Lung (tissue), 12 donors: ENCODE results near the gene DLG3. TPM values are rescaled to one million over a fixed set of nuclear protein-coding genes. Genes with fewer than 3 reads are reported as not detected.

ENCODE experiments used
- ATAC-seq: fragments of 200-7000 bp; cut with Tn5 transposase; one replicate; pipeline ENCODE4 v1.9.1; 2020; ENCODE audit warnings: moderate number of reproducible peaks; ENCODE audit not compliant: insufficient read depth, low FRiP score
- DNase-seq, 3 donors: peaks; one replicate each; pipeline ENCODE4 v3.0.0-alpha.2; 2013 to 2017
- H3K27ac ChIP-seq, 2 donors: one replicate each; pipeline ENCODE4 v1.5.1; 2013; ENCODE audit warnings: mild to moderate bottlenecking in 2 of 2, moderate library complexity in 2 of 2, control low read depth in 1 of 2, inconsistent platforms in 1 of 2, low read depth in 1 of 2, low read length in 1 of 2
- H3K27me3 ChIP-seq, 3 donors: one replicate each; pipeline ENCODE4 v1.5.1; 2013; ENCODE audit warnings: low read length in 2 of 3; ENCODE audit not compliant: control insufficient read depth in 3 of 3, insufficient read depth in 3 of 3
- H3K36me3 ChIP-seq, 4 donors: one replicate each; pipeline ENCODE4 v1.5.1; 2013; ENCODE audit warnings: low read length in 4 of 4, mild to moderate bottlenecking in 1 of 4, moderate library complexity in 1 of 4; ENCODE audit not compliant: control insufficient read depth in 4 of 4, insufficient read depth in 4 of 4
- H3K4me1 ChIP-seq, 5 donors: one replicate each; pipeline ENCODE4 v1.5.1; 2013; ENCODE audit warnings: low read length in 5 of 5, mild to moderate bottlenecking in 2 of 5, moderate library complexity in 1 of 5; ENCODE audit not compliant: control insufficient read depth in 5 of 5, insufficient read depth in 5 of 5
- H3K4me3 ChIP-seq: one replicate; pipeline ENCODE4 v1.5.1; 2013; ENCODE audit warnings: mild to moderate bottlenecking, control low read depth, moderate library complexity
- H3K9ac ChIP-seq, 2 donors: one replicate each; pipeline ENCODE4 v1.5.1; 2013; ENCODE audit warnings: low read length in 2 of 2, control low read depth in 1 of 2; ENCODE audit not compliant: insufficient read depth in 1 of 2
- H3K9me3 ChIP-seq, 4 donors: one replicate each; pipeline ENCODE4 v1.5.1; 2013; ENCODE audit warnings: low read length in 3 of 4, mild to moderate bottlenecking in 1 of 4, moderate library complexity in 1 of 4; ENCODE audit not compliant: control insufficient read depth in 4 of 4, insufficient read depth in 3 of 4
- WGBS, 2 donors: extraction: QIAGEN DNeasy Blood & Tissue Kit; methylation state at CpG; one replicate each; pipeline ENCODE4 v1.1.7; 2013; 5-methylcytosine and 5-hydroxymethylcytosine counted together
- polyA plus RNA-seq, 2 donors: library from polyadenylated mRNA; stranded (reverse); fragments of 200-250 nt; gene quantifications; one replicate each; pipeline ENCODE4 v1.2.1, GENCODE V29; 2013
- total RNA-seq, 2 donors: library from RNA; depleted of rRNA in 1 of 2; stranded (reverse); fragments of >200 nt in 1 of 2; gene quantifications; one replicate each; pipeline ENCODE4 v1.2.1, GENCODE V29; 2014 to 2021
- TF ChIP-seq, protein P1 (sequence below): IDR thresholded peaks from 2 replicates; pipeline ENCODE4 v1.5.1; 2012; ENCODE audit warnings: mild to moderate bottlenecking; ENCODE audit errors: control extremely low read depth, extremely low read depth
- donor health status: control.
- donor health status: control.
- donor health status: Bipolar disorder and iron deficiency.
- donor health status: healthy.
- donor health status: DM: yes; HTN: yes; CAD: no.

DLG3 gene
- total and polyA plus RNA-seq, 4 donors: 9.3 to 31.5 (median 18.6) TPM

DNA sequence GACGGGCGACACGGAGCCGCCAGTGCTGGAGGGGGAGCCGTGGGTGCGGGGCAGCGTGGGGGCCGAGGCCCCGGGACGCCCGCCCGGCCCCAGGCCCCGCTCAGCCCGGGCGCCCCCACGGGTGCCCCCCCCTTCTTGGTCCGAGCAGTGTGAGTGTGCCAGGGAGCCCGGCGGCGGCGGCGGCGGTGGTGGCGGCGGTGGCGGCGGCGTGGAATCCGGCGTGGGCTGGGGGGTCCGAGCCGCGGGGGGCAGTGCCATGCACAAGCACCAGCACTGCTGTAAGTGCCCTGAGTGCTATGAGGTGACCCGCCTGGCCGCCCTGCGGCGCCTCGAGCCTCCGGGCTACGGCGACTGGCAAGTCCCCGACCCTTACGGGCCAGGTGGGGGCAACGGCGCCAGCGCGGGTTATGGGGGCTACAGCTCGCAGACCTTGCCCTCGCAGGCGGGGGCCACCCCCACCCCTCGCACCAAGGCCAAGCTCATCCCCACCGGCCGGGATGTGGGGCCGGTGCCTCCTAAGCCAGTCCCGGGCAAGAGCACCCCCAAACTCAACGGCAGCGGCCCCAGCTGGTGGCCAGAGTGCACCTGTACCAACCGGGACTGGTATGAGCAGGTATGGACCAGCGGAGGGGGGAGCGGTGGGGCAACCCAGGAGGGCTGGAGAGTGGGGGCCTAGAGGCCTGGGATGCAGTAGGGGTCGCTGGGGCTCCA, 466 bp downstream of the DLG3 start:
- DNase-seq: no peak
- H3K4me3 ChIP-seq: no peak overlapping the region
- no peak for ATAC-seq
- TF ChIP-seq, protein P1, sequence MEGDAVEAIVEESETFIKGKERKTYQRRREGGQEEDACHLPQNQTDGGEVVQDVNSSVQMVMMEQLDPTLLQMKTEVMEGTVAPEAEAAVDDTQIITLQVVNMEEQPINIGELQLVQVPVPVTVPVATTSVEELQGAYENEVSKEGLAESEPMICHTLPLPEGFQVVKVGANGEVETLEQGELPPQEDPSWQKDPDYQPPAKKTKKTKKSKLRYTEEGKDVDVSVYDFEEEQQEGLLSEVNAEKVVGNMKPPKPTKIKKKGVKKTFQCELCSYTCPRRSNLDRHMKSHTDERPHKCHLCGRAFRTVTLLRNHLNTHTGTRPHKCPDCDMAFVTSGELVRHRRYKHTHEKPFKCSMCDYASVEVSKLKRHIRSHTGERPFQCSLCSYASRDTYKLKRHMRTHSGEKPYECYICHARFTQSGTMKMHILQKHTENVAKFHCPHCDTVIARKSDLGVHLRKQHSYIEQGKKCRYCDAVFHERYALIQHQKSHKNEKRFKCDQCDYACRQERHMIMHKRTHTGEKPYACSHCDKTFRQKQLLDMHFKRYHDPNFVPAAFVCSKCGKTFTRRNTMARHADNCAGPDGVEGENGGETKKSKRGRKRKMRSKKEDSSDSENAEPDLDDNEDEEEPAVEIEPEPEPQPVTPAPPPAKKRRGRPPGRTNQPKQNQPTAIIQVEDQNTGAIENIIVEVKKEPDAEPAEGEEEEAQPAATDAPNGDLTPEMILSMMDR: no peak
- WGBS, 2 donors: 5 to 39% methylated on average over 22 to 61 of the region's 61 CpGs
- H3K9me3 ChIP-seq: peaks cover 0 to 7% (median 0%) of the 10 kb centered on the region in 4 donors
- H3K4me1 ChIP-seq: peaks cover 0 to 3% (median 0%) of the 10 kb centered on the region in 5 donors
- H3K27me3 ChIP-seq: peaks cover 9 to 33% (median 11%) of the 10 kb centered on the region in 3 donors
- H3K9ac ChIP-seq: no peak overlapping the region
- H3K36me3 ChIP-seq: no peaks in the 10 kb centered on the region
- H3K27ac ChIP-seq: no peak overlapping the region

DNA sequence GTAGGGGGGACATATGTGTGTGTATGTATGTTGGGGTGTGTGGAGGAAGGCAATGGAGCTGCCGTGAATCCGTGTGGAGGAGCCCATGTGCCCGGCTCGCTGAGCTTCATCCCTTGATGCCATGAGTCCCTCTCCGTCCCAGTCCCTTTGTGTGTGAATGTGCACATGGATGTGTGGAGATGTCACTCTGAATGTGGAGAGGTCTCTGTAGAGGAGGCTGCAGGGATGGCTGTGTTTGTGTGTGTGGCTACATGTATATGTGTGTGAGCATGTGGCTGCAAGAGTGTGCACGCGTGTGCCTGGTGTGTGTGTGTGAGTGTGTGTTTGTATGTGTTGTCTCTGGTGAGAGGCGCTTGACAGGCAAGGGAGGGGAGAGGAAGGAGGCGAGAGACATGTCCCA, 1.3 kb downstream of the DLG3 start:
- peaks cover 9 to 30% (median 11%) of the 10 kb centered on the region in 3 donors for H3K27me3 ChIP-seq
- TF ChIP-seq, protein P1: no peak
- 72 to 83% methylated on average over 7 to 9 of the region's 9 CpGs for WGBS, 2 donors
- H3K4me3 ChIP-seq: no peak overlapping the region
- DNase-seq (no peak), ATAC-seq (no peak)
- H3K36me3 ChIP-seq: no peaks in the 10 kb centered on the region
- H3K9ac ChIP-seq: no peak overlapping the region
- H3K9me3 ChIP-seq: peaks cover 0 to 7% (median 0%) of the 10 kb centered on the region in 4 donors
- H3K27ac ChIP-seq: no peak overlapping the region
- peaks cover 0 to 3% (median 0%) of the 10 kb centered on the region in 5 donors for H3K4me1 ChIP-seq

DNA sequence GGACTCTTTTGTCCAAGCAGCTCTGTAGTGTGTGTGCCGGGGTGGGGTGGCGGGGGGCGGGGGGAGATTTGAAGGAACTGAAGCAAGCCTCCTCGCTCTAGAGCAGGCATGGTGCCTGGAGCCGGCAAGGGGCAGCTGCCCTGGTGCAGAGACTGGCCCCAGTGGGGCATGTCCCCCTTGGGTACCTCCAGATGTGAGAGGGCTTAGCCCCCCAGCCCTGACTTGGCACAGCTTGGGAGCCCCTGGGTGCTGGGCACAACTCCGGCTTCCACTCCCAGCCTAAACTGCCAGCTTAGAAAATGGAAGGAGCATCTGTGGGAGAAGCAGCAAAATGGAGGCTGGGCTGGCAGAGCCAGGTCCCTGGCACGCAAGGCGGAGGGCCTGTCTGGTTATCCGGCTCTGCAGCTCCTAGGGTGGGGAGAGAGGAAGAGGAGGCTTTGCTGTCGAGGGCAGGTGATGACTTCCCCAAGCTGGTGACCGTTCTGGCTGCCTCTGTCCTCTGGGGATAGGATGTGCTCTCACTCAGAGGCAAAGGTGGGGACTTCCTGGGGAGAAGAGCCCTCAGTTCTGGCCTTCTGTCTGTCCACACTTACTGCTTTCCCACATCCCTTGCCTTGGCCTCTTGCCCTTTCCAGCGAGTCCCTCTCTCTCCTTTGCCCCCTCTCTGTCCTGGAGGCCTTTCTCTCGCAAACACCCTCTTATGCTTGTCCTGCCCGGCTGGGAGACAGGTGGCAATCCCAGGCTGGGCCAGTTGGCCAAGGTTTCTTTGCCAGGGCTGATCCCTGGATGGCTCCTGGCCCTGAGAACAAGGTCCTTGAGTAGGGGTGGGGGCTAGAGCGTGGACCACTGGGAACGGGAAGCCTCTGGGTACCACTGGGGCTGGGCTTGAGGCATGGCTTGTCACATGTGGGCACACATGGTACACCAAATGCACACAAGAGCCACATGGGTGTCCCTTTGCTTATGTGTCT, 2.0 kb downstream of the DLG3 start:
- 70 to 89% methylated on average over 11 to 16 of the region's 16 CpGs for WGBS, 2 donors
- Histone ChIP-seq H3K4me1 (peaks cover 0 to 3% (median 0%) of the 10 kb centered on the region in 5 donors), H3K9me3 (peaks cover 0 to 7% (median 0%) of the 10 kb centered on the region in 4 donors), H3K27me3 (peaks cover 9 to 30% (median 11%) of the 10 kb centered on the region in 3 donors), H3K9ac (no peak overlapping the region), H3K4me3 (no peak overlapping the region), H3K27ac (no peak overlapping the region), H3K36me3 (no peaks in the 10 kb centered on the region)
- no peak for ATAC-seq
- TF ChIP-seq, protein P1: no peak
- DNase-seq: no peak
